Measurements from ENCODE around the gene ELP5.

The ELP5 gene

DNA sequence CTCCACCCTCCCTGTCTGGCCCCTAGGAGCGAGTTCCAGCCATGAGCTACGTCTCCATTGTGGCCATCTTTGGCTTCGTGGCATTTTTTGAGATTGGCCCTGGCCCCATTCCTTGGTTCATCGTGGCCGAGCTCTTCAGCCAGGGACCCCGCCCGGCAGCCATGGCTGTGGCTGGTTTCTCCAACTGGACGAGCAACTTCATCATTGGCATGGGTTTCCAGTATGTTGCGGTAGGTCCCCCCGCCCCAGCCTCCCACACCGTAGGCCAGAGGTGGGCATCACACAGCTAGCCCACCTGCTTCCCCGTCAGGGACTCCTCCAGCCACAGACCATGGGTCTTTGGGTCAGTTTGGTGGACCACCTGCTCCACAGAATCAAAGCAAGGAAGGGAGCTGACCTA, 33.7 kb downstream of the ELP5 start:
- DNase-seq (ENCODE audit: low read depth): no peak

DNA sequence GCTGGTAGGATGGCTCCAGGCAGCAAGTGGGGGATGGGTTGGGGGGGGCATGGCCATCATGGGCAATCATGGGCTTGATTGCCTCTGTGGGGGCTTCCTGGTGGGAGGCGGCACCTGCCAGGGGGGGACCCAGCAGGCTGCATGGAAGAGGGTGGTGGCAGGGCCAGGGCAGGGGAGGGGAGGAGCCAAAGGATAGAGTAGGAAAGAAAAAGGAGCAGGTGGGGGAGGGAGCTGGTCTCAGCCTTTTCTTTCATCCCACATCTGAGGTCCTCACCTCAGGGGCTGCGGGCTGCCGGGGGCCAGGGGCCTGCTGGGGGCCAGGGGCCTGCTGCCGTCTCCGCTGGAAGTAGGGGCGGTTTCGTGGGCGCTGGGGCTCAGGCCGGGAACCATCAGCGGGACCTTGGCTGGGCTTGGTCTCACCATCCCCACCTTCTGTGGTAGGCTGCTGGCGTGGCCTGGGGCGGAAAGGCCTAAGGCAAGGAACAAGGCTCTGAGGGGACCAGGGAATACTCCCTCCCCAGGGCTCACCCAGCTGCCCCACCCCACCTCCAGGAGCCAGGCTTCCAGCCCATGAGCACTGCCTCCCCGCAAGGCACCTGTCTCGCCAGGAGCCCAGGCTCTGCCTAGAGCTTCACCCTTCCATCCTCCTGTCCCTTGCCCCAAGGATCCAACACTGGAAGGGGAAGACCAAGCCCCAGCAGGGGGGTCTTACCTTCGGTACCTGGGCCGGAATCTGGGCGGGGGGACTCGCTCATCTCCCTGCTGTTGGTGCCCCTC, 37.4 kb downstream of the ELP5 start:
- no peak for DNase-seq (ENCODE audit: low read depth)

DNA sequence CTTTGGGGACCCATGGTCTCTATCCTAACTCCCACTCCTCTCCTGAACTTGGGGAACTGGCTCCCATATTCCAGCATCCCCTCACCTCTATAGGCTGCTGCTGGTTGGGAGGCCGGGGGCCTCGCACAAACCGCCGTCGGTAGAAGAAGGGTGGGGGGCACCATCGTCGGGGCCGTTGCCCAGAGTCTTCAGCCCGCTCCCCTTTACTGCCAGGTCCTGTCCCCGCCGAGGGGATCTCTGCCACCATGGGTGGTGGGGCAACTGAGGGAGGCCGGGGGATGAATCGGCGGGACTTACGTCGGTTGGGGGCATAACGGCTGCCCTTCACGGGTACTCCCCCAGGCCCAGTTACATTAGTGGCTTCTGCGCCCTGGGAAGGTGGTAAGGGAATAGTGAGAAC, 38.2 kb downstream of the ELP5 start:
- no peak for DNase-seq (ENCODE audit: low read depth)

DNA sequence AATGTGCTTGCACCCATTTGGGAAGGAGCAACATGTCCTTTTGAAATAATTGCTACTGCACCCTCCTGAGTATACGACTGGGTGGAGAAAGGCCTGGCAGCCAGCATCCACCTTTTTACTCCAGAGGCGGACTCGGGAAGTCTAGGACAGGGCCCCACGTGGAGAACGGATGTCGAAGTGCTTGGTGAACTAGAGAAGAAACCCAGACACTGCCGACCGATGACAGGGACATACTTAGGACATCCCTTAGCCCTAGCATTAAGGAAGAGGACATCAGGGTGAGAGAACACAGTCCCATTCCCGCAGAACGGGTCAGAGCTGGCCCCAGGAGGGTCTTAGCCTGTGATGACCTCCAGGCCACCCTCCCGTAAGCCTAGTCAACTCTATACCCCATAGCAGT, 38.7 kb downstream of the ELP5 start:
- no peak for DNase-seq (ENCODE audit: low read depth)

DNA sequence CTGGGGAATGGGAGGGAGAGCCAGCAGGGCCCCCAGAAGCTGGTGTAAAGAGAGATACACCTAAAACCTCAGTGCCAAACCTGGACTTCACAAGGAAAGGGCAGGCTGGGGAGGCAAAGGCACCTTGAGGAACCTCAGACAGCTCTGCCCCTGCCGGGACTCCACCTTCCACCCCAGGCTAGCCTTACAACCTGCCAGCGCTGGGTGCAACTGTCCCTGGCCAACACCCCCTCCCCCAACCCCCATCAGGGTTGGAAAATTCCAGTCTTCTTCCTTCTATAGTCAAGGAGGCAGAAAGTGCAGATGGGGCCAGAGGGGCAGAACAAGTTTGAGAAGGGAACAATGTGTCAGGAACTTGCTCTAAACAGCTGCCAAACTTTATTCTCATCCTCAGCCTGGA, 40.2 kb downstream of the ELP5 start:
- DNase-seq (ENCODE audit: low read depth): no peak

DNA sequence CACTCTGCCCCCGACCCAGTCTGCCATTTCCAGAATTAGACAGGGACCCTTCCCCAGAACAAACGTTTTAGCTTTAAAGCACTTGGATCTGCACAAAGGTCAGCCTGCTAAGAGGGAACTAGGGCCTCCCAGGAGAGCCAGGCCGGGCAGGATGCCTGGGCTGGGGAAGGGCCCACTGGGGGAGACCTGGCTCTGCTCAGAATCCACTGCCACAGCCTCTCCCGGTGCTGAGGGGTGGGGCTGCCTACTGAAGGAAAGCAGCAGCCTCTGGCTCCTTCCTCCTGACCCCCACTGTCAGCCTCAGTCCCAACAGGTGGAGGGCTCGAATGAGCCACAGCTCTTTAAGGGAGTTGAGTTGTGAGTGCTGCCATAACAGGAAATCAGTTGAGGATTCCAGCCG, 40.7 kb downstream of the ELP5 start:
- no peak for DNase-seq (ENCODE audit: low read depth)

DNA sequence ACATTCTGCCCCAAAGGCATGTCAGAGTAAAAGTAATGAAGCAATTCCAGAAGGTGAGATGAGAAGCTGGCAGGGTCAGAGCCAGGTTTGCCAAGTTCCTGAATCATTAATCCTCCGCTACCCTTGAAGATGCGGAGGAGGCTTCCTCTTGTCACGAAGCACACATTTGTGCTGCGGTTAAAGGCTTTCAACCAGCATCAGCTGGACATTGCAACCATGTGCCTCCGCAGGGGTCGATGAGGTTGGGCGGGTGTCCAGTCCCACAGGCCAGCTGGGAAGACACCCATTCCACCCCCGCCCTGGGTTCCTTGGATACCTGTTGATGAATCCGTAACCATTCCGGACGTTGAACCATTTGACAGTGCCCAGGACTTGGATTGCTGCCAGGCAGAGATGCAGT, 41.1 kb downstream of the ELP5 start:
- DNase-seq (ENCODE audit: low read depth): no peak

DNA sequence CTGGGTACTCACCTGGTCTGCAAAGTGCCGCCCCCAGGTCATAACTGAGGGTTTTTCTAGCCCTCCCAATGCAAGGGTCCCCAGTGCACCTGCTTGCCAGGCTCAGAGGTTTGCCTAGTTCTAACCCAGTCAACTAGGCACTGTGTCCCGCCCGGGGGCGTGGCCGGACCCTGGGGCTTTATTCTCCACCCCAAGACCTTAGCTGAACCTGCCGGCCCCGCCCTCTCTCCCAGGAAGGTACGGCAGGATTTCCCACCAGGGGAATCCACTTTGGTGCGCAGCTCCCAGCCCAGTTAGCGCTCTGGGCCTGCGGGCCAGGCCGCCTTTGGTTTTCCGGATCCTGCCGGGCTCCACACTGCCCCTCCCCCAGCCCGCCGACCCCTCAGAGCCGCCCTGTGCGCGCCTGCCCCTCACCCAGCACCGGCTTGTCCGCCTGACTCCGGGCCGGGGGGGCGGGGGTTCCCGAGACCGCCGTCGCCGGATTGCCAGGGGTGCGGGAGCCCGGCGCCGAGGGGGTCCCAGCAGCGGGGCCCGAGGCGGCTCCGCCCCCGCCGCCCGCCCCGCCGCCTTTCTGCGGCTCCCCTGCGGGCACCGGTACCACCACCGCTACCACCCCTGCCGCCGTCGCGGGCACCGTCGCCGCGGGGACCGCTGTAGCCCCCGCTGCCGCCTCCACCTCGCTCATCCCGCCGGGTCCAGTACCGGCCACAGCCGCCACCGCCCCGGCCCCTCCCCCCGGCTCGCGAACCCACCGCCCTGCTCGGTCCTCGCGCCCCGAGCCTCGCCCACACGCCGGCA, 42.0 kb downstream of the ELP5 start:
- no peak for DNase-seq (ENCODE audit: low read depth)

DNA sequence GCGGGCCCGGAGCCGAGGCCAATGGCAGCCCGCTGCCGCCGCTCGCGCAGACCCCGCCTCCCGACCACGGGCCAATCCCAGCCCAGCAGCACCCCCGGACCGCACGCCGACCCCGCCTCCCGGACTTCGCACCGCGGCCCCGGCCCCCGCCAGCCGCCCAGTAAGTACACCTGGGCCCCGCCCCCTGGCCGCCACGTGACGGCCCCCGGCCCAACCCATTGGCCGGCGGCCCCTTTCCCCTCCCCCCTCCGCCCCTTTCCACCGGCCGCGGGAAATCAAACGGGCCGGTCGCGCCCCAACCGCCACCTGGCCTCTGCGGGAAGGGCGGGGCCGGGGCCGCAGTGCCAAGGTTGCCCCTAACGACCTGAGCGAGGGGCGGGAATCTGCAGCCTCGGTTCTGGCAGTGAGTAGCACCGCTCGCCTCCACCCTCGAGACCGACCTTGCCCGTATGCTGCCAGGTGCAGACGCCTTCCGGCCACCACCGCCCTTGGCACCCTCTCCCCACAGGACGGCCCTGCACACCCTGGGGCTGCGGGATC, 42.7 kb downstream of the ELP5 start, which contains the start of gene YBX2:
YBX2 (minus strand) TSS at position 26 of the 540 bp plus-strand sequence. CDS start 139 bp downstream, outside the sequence.
- no peak for DNase-seq (ENCODE audit: low read depth)

DNA sequence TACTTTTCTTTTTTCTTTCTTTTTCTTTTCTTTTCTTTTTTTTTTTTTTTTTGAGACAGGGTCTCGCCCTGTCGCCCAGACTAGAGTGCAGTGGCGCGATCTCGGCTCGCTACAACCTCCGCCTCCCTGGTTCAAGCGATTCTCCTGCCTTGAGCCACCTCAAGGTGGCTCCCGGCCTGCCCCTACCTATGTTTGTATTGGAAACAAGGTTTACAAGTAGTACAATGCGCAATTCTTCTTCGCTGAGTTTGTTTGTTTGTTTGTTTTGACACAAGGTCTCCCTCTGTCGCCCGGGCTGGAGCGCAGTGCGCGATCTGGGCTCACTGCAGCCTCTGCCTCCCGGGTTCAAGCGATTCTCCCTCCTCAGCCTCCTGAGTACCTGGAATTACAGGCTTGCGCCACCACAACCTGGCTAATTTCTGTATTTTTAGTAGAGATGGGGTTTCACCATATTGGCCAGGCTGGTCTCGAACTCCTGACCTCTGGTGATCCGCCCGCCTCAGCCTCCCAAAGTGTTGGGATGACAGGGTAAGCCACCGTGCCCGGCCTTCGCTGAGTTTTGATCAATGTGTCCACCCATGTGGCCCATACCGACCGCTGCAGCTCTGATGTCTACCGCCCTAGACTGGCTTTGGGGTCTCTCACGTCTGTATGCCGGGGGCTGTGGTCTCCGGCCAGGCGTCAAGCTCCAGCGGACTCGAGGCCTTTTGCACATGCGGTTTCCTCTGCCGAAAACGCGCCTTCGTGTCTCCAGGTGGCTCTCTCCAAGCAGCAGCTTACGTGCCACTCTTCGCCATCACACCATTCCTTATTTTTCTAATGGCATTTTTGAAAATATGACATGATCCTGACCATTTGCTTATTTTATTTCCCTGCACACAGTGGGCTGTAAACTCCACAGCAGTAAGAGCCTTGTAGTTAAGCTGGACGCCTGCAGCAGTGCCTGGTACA, 43.5 kb downstream of the ELP5 start:
- no peak for DNase-seq (ENCODE audit: low read depth)

DNA sequence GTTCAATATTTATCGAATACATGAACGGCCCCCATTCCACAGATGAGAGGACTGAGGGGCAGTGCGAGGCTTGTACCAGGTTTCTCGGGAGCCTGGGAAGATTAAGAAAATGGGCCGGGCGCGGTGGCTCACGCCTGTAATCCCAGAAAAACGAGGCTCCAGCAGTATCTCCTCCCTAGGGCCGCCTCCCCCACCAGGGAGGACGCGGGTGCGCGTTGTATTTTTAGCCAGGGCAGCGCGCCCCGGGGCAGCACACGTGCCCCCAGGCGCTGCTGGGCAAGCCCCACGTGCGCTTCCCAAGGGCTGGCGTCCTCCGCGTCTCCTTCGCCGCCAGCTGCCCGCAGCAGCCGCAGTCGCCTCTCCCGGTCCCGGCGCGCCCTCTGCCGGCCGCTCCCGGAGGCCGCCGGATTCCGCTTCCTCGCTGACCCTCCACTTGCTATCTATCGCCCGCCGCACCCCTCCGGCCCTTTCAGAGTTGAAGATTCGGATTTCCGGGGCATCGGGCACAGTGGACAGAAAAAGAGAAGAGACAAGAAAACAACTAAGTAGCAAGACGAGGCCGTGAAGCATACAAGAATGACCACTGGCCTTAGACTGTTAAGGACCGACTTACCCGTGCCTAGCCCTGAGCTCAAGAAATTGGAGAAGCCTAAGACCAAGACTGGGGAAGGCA, 44.3 kb downstream of the ELP5 start:
- no peak for DNase-seq (ENCODE audit: low read depth)

DNA sequence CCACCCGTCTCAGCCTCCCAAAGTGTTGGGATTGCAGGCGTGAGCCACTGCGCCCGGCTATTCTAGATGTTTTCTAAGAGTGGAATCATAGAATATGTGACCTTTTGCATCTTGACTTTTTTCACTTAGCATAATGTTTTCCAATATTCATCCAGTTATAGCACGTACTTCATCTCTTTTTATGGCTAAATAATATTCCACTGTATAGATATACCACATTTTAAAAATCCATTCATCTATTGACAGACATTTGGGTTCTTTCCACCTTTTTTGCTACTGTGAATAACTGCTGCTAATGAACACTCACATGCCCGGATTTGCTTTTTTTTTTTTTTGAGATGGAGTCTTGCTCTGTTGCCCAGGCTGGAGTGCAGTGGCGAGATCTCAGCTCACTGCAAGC, 52.2 kb downstream of the ELP5 start:
- no peak for DNase-seq (ENCODE audit: low read depth)

DNA sequence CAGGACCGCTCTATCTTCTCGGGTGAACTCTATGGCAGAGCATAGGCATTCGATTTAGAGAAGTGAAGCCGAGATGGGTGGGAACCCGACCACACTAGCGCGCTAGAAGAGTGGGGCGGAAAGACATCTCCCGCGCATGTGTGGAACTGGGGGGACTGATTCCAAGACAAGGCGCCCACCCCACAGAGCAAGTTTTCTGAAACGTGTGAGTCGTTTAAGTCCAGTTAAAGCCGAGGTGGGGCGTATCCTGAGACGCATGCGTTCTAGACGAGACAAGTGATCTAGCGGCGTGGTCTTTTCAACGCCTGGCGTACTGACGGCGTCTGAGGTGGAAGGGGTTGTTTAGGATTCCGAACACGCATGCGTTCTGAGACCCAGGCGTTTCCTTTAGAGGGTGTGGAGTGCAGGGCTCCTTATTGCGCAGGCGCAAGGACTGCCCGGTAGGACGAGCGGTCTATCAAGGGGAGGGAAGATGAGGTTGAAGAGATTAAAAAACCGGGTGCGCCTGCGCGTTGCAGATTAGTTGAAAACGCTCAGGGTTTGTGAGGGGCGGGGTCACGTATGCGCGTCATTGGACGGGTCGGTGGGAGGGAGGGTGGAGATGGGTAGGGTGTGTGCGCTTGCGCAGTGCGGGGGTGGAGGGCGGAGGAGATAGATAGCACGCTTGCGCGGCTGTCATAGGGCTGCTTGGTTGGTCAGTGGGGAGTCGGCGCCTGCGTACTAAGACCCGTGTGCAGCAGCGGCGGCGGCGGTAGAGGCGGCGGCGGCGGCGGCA, 55.1 kb downstream of the ELP5 start, which contains the start of gene EIF5A:
EIF5A (plus strand) TSS at position 718 of the 775 bp plus-strand sequence. CDS start 2,008 bp downstream, outside the sequence.
- DNase-seq (ENCODE audit: low read depth): peak; percentile 100

DNA sequence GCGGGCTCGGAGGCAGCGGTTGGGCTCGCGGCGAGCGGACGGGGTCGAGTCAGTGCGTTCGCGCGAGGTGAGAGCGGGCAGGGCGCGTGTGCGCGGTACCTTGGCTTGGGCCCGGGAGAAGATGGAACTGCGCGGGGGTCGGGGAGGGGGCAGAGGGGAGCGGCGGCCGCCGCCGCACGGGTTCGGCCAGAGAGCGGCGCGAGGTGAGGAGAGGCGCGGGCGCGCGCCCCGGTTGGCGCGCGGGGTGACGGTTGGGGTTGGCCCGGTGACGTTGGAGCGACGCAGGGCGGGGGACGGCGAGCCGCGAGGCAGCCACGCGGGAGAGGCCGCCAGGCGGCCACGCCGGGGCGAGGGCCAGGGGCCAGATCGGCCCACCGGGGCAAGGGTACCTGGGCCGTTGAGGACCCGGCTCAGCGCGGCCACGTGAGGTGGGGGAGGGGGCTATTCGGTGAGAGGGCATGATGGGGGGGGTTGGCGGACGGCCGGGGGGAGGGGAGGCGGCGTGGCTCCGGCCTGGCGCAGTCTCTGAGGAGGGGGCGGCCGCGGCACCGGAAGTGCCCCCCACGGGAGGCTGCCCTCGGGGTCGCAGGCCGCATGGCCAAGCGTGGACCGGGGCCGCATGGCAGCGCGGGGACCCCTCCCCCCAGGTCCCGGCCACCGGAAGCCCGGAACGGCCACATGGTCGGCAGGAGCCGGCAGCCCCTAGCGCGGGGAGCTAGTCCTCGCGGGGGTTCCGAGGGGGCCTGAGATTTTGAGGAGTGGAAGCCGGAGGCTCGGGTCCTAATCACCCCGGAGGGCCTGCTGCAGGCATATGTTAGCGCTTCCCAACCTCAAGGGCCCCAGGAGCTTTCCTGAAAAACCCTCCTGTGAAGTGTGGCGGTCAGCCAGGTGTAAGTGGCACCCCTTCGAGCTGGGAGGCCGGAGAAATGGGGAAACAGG, 55.9 kb downstream of the ELP5 start:
- DNase-seq (ENCODE audit: low read depth): no peak

DNA sequence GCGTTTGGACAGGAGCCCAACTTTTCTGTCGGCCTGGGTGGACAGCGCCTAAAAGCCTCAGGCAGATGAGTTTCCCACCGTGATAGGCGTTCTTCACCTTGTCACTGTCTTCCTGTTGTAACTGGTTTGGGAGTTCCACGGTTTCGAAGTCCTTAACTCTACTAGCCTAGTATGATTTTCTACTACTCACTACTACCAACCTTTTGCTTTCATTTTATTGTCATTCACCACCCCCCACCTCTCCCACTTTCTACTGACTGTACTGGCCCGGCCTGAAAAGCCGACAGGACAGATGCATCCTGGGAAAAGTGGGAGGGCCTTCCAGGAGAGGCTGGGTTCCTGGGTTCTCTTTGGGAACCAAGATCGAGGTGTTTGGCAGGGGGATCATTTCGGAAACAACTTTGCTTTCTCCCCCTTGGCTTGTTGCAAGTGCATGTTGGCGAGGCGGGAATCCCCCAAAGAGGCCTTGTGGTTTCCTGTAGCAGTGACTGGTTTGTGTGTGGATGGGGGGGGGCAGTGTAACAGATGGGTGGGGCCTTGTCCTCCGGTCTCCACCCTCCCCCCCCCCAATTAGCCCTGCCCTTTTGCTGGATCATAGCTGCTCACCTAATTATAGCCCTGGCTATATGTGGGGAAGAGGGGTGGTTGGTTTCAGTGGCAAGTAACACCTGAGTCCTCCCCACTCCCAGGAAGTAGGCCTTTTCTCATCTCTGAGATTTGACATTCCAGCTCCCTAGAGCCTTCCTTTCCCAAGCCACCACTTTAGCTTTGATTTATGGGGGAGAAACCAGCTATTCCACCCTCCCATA, 56.8 kb downstream of the ELP5 start:
- peak; percentile 45 for DNase-seq (ENCODE audit: low read depth)

All from non-pigmented ciliary epithelial cell (primary cell).